HK-2 (cell line): Measurements from ENCODE around the gene ZNF831.

Source experiments
- DNase-seq: peaks from one replicate; pipeline ENCODE4 v3.0.0-alpha.2; 2018; ENCODE audit not compliant: unreplicated experiment

ZNF831 gene

GRCh38 chr20:59214606-59215547 lies 51.3 kb downstream of the ZNF831 start:
- no peak for DNase-seq

GRCh38 chr20:59217173-59217572 lies 53.6 kb downstream of the ZNF831 start:
- DNase-seq = no peak

- DNase-seq = no peak
Observed at GRCh38 chr20:59217794-59218280, 54.2 kb downstream of the ZNF831 start.

GRCh38 chr20:59219211-59219610 lies 55.6 kb downstream of the ZNF831 start:
- DNase-seq = no peak

GRCh38 chr20:59220161-59220560 lies 56.5 kb downstream of the ZNF831 start:
- DNase-seq = no peak

GRCh38 chr20:59221049-59221706 lies 57.6 kb downstream of the ZNF831 start:
- no peak for DNase-seq

GRCh38 chr20:59221707-59222252 lies 58.2 kb downstream of the ZNF831 start:
- no peak for DNase-seq

GRCh38 chr20:59222253-59223181 lies 58.9 kb downstream of the ZNF831 start:
- DNase-seq = peak; percentile 81

- no peak for DNase-seq
Observed at GRCh38 chr20:59223182-59223601, 59.6 kb downstream of the ZNF831 start.

- no peak for DNase-seq
Observed at GRCh38 chr20:59223750-59224149, 60.1 kb downstream of the ZNF831 start.

- no peak for DNase-seq
Observed at GRCh38 chr20:59224236-59224635, 60.6 kb downstream of the ZNF831 start.

- no peak for DNase-seq
Observed at GRCh38 chr20:59230385-59230784, 66.8 kb downstream of the ZNF831 start.

- DNase-seq = no peak
Observed at GRCh38 chr20:59231124-59231804, 67.6 kb downstream of the ZNF831 start.

- DNase-seq = no peak
Observed at GRCh38 chr20:59232618-59233017, 69.0 kb downstream of the ZNF831 start.

GRCh38 chr20:59235226-59235625 lies 71.6 kb downstream of the ZNF831 start:
- DNase-seq = no peak

GRCh38 chr20:59240006-59240405 lies 76.4 kb downstream of the ZNF831 start:
- DNase-seq = no peak

- DNase-seq = no peak
Observed at GRCh38 chr20:59242714-59243626, 79.3 kb downstream of the ZNF831 start.

GRCh38 chr20:59246691-59247400 lies 83.2 kb downstream of the ZNF831 start:
- DNase-seq = no peak
